HG02943 (cell line): ENCODE data around the gene SPATS2L.

Experiments used
- ATAC-seq: cut with Tn5 transposase; IDR thresholded peaks from one replicate; pipeline ENCODE4 v1.9.1; 2021; ENCODE audit warnings: mild to moderate bottlenecking, low read depth, moderate library complexity; ENCODE audit not compliant: unreplicated experiment

SPATS2L gene

DNA sequence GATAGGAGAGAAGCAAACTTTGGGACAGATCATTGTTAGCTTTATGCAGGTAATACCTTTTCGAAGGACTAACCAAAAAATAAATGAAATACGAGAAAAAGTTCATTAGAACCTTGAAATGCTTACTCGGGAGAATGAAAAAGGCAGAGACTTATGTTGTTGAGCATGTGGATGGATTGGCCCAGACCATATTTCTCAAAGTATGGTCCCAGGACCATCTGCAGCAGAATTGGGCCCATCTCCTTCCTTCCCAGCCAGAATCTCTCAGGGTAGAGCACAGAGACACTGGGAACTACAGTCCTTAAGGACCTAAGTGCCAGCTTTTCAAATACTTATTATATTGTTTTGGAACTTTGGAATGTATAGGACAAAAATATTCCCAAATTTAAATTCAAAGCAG, 152.6 kb downstream of the SPATS2L start:
- ATAC-seq = no peak

DNA sequence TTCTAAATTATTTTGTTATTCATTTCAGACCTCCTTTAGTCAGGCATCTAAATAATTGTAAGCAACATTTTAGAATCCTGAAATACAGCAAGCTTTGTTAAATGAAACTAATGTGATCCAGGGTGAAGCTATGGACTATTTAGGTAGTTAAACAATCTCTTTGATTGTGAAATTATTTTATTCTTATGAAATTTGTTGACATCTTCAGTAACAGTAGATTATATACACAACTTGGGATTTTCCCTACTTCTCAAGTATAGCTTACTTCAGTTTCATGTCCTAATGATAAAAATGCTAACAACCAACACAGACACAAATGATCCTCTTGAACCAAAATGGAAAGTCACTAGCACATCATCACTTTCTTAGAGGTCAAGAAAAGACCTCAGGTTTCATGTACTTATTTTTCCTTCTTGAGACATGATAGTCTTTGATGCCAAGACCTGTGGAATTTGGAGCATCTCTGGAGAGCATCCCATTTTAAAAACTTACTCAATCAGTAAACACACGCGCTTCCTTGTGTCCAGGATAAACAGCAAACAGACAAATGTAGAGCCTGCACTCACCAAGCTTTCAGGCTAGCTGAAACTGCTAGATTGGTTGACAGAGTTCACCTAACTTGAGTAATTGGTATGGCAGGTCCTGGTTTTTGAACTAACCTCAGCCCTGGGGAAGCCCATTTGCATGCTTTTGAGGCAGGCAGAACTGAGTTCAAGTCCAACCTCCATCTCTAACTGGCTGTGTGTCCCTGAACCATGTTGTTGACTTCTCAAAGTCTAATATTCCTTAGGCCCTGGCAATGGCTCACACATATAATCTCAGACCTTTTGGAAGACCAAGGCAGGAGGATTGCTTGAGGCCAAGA, 155.6 kb downstream of the SPATS2L start:
- no peak for ATAC-seq

DNA sequence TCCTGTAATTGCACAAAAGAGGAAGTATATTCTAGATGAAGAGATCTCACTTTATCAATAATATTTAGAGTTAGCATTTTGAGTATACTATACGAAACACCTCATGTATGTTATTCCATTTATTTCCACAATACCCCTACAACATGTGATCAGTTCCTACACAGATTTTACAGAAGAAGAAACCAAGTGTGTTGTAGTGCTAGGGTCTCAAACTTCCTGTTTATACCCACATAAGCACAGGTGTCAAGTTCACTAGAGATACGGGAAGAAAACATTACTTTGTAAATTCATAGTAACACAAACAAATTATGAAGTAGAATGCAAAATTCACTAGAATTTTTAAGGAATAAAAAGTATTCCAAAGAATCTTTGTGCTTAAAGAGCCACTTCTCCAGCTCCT, 157.0 kb downstream of the SPATS2L start:
- no peak for ATAC-seq

DNA sequence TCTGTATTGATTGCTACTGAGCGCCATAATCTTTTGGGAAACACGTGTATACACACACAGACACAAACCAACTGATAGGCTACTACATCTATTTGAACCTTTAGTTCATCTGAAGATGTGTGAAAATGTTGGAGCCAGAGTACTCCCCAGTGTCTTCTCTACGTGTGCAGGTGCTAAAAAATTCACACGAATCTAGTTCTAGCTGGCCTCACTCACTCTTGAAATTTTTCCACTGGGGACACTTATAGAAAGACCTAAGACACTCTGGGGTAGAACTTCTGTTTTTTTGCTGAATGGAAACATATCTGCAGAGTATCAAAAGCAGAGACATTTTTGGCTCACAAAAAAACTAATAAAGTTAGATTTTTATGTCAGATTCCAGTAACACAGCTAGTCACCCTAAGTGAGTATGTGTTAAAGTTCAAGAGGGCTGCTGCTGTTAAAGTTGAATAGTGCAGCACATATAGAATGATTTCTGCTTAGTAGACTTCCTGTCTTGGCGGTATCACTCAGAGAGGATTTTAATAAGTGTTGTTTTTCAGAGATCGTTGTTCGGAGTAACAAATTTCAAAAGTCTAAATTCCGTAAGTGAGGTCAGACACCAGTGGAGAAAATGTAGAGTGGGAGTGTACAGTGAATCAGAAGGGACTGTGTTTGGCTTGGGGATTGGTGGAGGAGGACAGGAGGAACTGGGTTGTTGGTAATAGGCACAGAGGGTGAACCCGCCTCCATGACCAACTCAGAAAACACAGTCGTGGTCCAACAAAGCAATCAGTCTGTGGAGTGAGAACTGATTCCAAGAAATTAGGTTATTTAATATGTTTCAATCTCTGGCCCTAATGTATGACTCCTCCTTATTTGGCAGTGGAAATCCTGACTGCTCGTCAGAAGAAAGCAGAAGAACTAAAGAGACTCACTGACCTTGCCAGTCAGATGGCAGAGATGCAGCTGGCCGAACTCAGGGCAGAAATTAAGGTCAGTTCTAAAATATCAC, 160.2 kb downstream of the SPATS2L start:
- ATAC-seq = no peak

DNA sequence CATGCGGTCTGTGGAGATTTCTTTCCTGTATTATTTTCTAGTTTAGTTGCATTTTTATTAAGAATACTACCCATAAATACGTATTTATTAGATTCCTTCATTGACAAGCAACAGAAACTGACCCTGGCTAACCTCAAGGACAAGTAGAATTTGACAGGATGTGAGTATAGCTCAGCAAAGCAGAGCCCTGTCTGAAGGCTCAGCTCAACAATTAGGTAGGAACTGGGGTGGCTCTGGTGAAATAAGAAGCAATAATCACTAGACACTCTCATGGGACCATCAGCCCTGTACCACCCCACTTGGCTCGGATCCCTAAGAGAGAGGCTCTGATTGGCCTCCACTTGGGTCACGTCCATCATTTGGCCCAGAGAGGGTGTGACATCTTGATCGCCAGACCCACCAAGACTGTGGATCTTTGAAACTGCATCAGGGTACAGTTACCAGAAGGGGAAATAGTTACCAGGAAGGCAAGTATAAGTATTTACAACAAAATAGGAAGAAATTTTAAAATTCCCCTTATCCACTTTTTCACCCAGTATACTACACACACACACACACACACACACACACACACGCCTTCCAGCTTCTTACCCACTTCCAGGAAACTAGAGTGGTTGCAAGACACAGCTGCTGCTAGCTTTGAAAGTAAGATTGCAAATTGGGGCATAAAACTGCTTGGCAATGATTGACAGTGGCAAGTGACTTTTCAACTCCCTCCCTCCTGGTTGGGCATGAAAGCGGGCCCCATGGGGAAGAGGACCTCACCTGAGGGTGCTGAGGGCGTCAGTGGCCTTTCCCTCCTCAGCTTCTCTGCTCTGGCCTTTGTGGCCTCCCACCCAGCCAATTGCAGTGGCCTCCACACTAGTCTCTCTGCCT, 161.6 kb downstream of the SPATS2L start:
- no peak for ATAC-seq

DNA sequence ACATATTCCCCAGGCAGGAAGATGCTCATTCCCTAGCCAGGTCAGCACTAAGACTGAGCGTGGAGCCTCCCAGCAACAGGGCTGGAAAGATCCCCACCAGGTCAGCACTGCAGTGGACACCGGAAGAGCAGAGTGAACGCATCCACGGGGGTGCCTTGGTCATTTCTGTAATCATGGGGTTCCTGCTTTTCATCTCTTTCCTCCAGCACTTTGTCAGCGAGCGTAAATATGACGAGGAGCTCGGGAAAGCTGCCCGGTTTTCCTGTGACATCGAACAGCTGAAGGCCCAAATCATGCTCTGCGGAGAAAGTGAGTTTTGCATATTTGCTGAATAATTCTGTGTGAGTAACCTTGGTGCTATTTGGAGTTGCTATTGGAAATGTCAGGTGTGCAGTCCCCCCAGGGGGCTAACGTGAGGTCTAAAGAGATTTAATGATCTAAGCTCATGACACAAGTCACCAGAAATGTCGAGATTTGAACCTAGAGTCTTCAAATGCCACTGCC, 163.3 kb downstream of the SPATS2L start:
- no peak for ATAC-seq

DNA sequence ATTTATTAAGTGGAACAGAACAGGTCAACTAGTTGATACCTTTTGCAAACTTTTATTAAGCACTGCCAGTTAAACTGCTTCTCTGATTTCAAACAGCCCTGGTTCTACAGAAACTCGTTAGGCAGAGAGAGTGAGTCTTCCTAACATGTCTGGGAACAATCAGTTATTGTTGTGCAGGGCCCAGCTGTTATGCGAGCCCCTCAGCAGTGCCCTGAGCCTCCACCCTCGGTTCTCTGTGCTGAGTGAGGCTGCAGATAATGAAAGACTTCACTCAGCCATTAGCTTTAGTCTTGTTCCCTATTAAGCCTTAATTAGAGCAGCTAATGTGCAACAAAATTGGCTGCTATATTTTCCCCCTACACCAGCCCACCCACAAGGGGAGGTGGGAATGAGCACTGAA, 163.7 kb downstream of the SPATS2L start:
- no peak for ATAC-seq

DNA sequence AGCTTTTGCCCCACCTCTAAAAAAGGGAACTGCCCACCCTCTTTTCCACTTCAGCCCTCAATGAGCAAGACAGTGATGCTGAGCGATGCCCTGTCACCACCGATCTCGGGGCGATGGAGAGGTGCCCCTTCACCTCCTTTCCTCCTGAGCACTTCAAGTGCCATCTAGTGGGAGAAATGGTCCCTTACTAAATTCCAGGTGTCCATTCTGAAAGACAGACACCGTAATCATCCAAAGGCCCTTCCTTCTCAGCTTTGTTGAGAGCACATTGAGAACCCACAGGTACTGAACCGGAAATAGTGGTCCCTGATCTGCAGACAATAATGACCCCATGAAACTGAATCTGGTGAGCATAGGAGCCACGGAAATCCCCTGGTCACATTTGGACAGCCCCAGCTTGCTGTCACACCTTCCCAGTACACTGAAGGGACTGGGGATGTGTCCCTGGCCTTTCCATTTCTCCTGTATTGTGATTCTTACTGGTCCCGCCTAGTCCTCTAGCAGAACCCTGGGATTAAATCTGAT, 164.9 kb downstream of the SPATS2L start:
- ATAC-seq = peak; percentile 63

DNA sequence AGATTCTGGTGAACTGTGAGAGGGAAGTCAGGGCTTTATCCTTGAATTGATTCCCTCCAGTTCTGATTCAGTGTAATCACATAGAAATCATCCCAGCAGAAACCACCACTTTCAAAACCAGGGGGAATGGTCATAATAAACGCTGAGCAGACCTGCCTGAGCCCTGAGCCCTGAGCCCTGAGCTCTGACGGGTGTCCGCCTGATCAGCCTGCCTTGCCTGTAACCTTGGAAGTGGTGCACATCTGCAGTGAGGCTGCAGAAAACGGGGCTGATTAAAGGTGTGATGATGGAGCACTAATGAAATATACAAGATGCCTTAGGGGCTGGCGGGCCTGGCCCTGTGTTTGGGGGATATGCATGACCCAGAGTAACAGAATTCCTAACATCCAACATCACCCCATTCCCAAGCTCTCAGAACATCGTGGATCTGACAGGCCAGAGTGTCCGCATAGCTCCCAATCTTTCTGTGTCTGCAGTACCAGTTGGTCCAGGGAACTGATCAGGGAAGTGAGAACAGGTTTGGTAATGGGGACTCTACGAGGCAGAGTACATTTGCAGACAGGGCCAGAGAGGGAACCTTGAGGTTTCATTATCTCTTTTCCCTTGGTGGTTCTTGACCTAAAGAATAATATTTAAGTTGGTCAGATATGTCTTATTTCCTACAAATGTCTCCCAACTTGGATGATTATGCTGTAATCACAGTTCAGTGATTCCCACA, 165.6 kb downstream of the SPATS2L start:
- ATAC-seq = peak; percentile 8

DNA sequence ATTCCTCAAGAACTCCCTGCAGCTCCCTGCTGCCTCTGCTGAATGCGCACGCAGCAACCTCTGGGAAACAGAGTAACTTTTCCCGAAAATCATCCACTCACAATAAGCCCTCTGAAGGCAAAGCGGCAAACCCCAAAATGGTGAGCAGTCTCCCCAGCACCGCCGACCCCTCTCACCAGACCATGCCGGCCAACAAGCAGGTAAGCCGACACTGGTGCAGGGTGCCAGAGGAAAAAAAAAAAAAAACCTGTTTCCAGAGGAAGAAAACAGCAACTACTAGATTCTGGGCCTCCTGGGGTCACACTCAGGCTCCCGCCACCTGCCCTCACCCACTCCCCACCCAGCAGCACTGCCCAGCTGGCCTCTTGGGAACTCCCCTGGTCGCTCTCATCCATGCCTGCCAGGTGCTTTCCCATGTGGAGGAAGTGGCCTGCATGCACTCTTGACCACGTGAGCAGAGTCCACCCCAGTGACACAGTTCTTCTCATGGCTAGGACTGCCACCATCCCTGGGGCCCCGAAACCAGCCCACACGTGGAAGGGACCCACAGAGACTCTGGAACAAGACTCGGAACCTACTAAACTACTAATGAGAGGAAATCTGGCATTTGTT, 166.5 kb downstream of the SPATS2L start:
- ATAC-seq = no peak

DNA sequence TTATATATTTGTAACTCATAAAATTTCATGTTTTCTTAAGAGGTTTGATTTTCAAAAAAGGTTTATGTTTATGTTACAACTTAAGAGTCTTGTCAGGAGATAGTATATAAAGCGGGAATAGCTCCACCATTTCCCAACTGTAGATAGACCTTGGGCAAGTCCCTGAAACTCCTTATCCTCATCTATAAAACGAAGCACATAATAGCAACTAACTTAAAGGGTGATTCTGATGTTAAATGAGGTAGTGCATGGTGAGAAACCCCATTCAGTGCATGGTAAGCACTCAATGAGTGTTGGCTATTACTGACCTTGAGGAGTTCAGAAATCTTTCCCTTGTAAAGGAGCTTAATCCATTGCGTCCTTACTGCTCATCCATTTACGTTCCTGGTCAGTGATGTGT, 169.3 kb downstream of the SPATS2L start:
- ATAC-seq = no peak

DNA sequence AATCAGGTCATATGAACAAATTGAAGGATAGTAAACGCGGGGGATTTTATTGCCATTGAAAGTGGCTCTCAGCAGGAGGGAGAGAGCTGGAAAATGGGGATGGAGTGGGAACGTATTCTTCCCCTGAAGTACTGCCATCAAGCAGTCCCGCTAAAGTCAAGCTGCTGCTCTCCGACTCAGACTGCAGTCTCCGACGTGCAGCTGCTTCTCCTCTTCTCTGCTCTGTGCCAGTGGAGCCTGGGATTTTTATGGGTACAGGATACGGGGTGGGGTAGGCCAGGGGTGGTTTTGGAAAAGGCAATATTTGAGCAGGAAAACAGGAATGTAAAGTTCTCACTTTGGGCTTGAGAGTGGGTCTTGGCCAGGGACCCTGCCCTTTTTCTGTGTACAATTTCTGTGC, 170.3 kb downstream of the SPATS2L start:
- no peak for ATAC-seq

DNA sequence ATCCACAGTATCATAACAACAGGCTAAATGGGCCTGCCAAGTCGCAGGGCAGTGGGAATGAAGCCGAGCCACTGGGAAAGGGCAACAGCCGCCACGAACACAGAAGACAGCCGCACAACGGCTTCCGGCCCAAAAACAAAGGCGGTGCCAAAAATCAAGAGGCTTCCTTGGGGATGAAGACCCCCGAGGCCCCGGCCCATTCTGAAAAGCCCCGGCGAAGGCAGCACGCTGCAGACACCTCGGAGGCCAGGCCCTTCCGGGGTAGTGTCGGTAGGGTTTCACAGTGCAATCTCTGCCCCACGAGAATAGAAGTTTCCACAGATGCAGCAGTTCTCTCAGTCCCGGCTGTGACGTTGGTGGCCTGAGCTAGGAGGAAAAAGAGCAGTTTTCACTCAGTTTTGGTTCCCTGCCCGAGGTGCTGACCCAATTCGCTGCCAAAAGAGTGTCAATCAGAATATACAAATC, 171.2 kb downstream of the SPATS2L start:
- no peak for ATAC-seq

DNA sequence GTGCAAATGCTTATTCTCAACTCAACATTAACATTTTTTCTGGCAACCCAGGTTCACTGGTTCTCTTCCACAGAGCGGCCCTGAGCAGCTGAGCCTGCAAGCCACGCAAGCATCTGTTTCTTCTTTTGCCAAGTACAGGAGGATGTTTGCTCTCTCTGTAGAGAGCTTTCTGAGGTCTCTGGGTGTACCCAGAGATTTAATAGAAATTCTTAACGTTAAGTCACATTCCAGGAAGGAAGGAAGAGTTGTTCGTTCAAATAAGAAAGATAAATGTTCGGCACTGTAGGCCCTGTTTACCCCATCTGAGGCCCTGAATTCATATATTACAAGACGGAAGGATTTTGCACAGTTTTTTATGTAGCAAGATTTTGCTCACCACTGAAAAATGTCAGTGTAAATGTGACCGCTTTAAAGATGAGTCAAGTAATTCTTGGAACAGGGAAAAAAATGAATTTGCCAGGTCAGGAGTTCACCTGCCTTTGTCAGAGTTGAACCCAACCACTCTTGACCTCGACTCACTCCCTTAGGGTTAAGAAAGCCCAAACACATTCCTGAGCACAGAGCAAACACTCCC, 173.3 kb downstream of the SPATS2L start:
- no peak for ATAC-seq

DNA sequence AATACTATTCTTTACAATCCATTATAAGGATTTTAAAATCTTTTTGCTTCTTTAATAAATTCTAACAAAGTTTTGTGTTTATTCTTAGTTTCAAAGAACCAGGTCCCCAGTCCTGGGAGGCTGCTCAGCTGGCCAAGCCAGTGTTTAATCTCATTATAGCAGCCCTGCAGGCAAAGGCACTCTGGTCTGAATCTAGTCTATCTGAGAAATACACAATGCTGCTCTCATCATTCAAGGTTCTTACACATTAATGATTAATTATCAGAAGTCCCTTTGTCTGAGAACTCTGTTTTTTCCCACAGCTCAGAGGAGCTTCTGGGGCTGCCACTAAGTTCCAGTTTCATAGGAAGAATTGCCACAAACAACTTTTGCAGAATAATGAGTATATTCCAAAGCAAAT, 175.7 kb downstream of the SPATS2L start:
- peak; percentile 58 for ATAC-seq

DNA sequence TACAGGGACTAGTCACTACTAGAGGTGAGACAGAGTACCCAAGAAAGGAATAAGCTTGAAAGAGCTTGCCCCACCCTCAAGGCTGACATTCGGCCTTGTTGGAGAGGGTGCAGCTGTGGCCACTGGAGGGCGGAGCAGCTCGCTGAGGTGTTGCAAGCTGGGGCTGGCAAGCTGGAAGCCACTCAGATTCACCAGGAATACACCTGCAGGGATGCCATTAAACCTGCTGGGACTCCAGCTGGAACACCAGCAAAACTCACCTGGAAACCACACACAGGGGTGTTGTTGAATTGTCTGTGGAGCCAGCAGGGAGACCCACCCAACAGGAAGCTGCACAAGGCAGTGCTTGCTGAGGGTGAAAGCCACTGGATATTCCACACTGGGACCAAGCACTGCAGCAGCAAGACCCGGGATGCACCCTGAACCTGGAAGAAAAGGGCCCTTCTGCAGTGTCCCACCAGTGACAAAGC, 177.3 kb downstream of the SPATS2L start:
- peak; percentile 51 for ATAC-seq

DNA sequence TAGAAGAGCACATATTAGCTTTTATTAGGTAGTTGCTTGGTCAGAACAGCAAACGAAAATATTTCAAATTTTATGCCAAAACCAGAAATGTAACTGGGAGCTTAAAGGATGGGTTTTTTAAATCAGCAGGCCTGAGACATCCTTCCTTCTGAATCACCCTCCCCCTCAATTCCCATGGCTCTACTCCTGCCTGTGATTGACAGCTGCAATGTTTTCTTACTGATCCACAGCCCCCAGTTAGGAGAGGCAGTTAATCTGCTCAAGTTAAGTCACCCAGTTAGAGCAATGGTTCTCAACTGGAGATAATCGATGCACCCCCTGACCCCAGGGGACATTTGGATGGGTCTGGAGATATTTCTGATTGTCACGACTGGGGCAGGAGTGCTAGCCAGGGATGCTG, 178.4 kb downstream of the SPATS2L start:
- ATAC-seq = no peak

DNA sequence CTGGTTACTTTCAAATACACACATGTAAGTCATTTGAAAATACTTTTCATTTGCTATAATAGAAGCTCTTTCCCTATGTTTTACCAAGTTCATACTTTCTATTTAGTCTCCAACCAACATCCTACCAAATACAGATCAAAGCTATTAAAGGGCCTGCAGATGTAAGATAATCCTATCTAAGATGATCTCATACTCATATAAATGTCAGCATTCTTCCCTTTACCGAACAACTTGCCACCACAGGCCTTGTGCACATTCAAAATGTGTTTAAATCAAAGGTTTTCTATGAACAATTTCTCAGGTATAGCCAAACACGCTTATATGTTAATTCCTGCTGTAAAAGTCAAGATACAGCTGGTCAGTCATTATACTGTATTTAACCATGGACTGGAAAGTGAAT, 180.0 kb downstream of the SPATS2L start:
- no peak for ATAC-seq
